Measurements from ENCODE around the gene BIRC3. TPM values are rescaled to one million over a fixed set of nuclear protein-coding genes. Genes with fewer than 3 reads are reported as not detected.

BIRC3 gene
- polyA plus RNA-seq, 1 donor from 2014 or later, result not detected

DNA sequence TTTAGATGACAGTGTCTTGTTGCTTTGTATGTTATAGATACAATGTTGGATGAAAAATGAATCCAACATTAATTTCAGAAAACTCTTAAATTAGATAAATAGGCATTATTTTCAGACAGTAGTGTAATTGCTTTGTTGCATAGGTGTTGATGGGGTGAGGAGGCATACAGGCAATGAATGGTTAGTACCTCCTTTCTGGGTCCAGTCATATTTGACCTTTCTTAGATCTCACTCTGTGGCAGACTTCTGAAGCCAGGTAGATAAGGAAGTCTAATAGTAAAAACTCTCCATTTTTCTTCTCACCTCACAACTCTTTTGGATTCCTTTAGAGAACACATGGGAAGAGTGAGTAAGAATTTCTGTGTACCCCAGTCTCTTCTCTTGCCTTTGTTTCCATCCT lies 61.5 kb downstream of the BIRC3 start:
- Histone ChIP-seq H3K9ac (ENCODE audit: low read length) (no peak overlapping the region), H3K9me2 (ENCODE audit: insufficient read depth, low read length) (no peaks in the 10 kb centered on the region), H3K4me3 (ENCODE audit: low read length) (no peak overlapping the region), H3K4me2 (ENCODE audit: low read length) (no peak overlapping the region), H2AFZ (ENCODE audit: low read depth, low read length) (no peak overlapping the region), H4K20me1 (ENCODE audit: insufficient read depth) (no peaks in the 10 kb centered on the region), H3K27me3 (ENCODE audit: insufficient read depth, low read depth, low read length) (no peaks in the 10 kb centered on the region), H3K9me3 (ENCODE audit: low read length) (no peaks in the 10 kb centered on the region), H3K36me3 (ENCODE audit: insufficient read depth, low read length) (peaks cover 9% of the 10 kb centered on the region), H3F3A (ENCODE audit: insufficient read depth, low read length, poor library complexity, severe bottlenecking) (no peaks in the 10 kb centered on the region), H3K27ac (ENCODE audit: low read length) (no peak overlapping the region), H3K79me2 (replicated peaks; ENCODE audit: insufficient read depth, low read length) (no peaks in the 10 kb centered on the region)
- TF ChIP-seq RAD21 (conservative IDR thresholded peaks at IDR 0.05) (no peak), SMC3 (conservative IDR thresholded peaks at IDR 0.05; ENCODE audit: poor library complexity) (no peak), POLR2AphosphoS5 (IDR thresholded peaks at IDR 0.05) (no peak), MXI1 (conservative IDR thresholded peaks at IDR 0.05; ENCODE audit: poor library complexity, severe bottlenecking) (no peak), TAF1 (IDR thresholded peaks at IDR 0.05; ENCODE audit: low read depth) (no peak), EZH2 (IDR thresholded peaks at IDR 0.05; ENCODE audit: borderline replicate concordance, insufficient read depth, low read length, poor library complexity, severe bottlenecking) (no peak), EP300 (conservative IDR thresholded peaks at IDR 0.05; ENCODE audit: poor library complexity, severe bottlenecking) (no peak)
- TF ChIP-seq, protein P1, sequence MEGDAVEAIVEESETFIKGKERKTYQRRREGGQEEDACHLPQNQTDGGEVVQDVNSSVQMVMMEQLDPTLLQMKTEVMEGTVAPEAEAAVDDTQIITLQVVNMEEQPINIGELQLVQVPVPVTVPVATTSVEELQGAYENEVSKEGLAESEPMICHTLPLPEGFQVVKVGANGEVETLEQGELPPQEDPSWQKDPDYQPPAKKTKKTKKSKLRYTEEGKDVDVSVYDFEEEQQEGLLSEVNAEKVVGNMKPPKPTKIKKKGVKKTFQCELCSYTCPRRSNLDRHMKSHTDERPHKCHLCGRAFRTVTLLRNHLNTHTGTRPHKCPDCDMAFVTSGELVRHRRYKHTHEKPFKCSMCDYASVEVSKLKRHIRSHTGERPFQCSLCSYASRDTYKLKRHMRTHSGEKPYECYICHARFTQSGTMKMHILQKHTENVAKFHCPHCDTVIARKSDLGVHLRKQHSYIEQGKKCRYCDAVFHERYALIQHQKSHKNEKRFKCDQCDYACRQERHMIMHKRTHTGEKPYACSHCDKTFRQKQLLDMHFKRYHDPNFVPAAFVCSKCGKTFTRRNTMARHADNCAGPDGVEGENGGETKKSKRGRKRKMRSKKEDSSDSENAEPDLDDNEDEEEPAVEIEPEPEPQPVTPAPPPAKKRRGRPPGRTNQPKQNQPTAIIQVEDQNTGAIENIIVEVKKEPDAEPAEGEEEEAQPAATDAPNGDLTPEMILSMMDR (IDR thresholded peaks at IDR 0.05; ENCODE audit: poor library complexity, severe bottlenecking), result no peak
- TF ChIP-seq, protein P2, sequence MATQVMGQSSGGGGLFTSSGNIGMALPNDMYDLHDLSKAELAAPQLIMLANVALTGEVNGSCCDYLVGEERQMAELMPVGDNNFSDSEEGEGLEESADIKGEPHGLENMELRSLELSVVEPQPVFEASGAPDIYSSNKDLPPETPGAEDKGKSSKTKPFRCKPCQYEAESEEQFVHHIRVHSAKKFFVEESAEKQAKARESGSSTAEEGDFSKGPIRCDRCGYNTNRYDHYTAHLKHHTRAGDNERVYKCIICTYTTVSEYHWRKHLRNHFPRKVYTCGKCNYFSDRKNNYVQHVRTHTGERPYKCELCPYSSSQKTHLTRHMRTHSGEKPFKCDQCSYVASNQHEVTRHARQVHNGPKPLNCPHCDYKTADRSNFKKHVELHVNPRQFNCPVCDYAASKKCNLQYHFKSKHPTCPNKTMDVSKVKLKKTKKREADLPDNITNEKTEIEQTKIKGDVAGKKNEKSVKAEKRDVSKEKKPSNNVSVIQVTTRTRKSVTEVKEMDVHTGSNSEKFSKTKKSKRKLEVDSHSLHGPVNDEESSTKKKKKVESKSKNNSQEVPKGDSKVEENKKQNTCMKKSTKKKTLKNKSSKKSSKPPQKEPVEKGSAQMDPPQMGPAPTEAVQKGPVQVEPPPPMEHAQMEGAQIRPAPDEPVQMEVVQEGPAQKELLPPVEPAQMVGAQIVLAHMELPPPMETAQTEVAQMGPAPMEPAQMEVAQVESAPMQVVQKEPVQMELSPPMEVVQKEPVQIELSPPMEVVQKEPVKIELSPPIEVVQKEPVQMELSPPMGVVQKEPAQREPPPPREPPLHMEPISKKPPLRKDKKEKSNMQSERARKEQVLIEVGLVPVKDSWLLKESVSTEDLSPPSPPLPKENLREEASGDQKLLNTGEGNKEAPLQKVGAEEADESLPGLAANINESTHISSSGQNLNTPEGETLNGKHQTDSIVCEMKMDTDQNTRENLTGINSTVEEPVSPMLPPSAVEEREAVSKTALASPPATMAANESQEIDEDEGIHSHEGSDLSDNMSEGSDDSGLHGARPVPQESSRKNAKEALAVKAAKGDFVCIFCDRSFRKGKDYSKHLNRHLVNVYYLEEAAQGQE (IDR thresholded peaks at IDR 0.05; ENCODE audit: borderline replicate concordance), result no peak

DNA sequence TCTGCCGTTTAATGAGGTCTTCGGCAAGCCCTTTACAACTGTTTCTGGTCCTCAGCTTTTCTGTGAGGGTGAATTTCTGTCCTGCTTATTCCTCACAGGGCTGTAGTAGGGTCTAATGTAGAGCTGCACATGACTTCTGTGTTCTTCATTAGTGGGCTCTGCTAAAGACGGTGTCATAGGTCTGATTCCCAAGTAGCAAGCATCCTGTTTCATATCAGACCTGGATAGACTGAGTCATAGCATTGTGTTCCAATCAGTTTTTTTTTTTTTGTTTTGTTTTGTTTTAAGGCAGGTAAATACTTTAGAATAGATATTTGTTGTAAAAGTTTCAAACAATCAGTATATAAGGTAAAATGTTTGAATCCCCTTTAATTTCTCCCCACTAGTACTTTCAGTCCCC lies 65.1 kb downstream of the BIRC3 start:
- peaks cover 9% of the 10 kb centered on the region for H3K36me3 ChIP-seq (ENCODE audit: insufficient read depth, low read length)
- no peaks in the 10 kb centered on the region for H3K9me2 ChIP-seq (ENCODE audit: insufficient read depth, low read length)
- no peak overlapping the region for H3K9ac ChIP-seq (ENCODE audit: low read length)
- H3K4me2 ChIP-seq (ENCODE audit: low read length), result no peak overlapping the region
- H3K27me3 ChIP-seq (ENCODE audit: insufficient read depth, low read depth, low read length), result no peaks in the 10 kb centered on the region
- no peaks in the 10 kb centered on the region for H3F3A ChIP-seq (ENCODE audit: insufficient read depth, low read length, poor library complexity, severe bottlenecking)
- no peak overlapping the region for H3K27ac ChIP-seq (ENCODE audit: low read length)
- no peaks in the 10 kb centered on the region for H3K79me2 ChIP-seq (replicated peaks; ENCODE audit: insufficient read depth, low read length)
- TF ChIP-seq, protein P2 (IDR thresholded peaks at IDR 0.05; ENCODE audit: borderline replicate concordance), result no peak
- TF ChIP-seq POLR2AphosphoS5 (IDR thresholded peaks at IDR 0.05) (no peak), SMC3 (conservative IDR thresholded peaks at IDR 0.05; ENCODE audit: poor library complexity) (no peak), RAD21 (conservative IDR thresholded peaks at IDR 0.05) (no peak), EZH2 (IDR thresholded peaks at IDR 0.05; ENCODE audit: borderline replicate concordance, insufficient read depth, low read length, poor library complexity, severe bottlenecking) (no peak), MXI1 (conservative IDR thresholded peaks at IDR 0.05; ENCODE audit: poor library complexity, severe bottlenecking) (no peak), EP300 (conservative IDR thresholded peaks at IDR 0.05; ENCODE audit: poor library complexity, severe bottlenecking) (no peak), TAF1 (IDR thresholded peaks at IDR 0.05; ENCODE audit: low read depth) (no peak)
- TF ChIP-seq, protein P1 (IDR thresholded peaks at IDR 0.05; ENCODE audit: poor library complexity, severe bottlenecking), result no peak
- H2AFZ ChIP-seq (ENCODE audit: low read depth, low read length), result no peak overlapping the region
- H3K4me3 ChIP-seq (ENCODE audit: low read length), result no peak overlapping the region
- H3K9me3 ChIP-seq (ENCODE audit: low read length), result no peaks in the 10 kb centered on the region
- no peaks in the 10 kb centered on the region for H4K20me1 ChIP-seq (ENCODE audit: insufficient read depth)

Data from neural cell (in vitro differentiated cells).